H1 (cell line): ENCODE results near the gene MNX1. TPM values are rescaled to one million over a fixed set of nuclear protein-coding genes. Genes with fewer than 3 reads are reported as not detected.

Source experiments
- CTCF ChIA-PET: fragments of 300-600 bp; sonication (Branson Sonifier 250); formaldehyde crosslinking; loops from one replicate; lab custom pipeline; 2021; ENCODE audit not compliant: partially characterized antibody; lab: Charles Lee
- POLR2A ChIA-PET: fragments of 300-600 bp; sonication (Branson Sonifier 250); formaldehyde crosslinking; loops from one replicate; lab custom pipeline; 2021; ENCODE audit warnings: inconsistent platforms; ENCODE audit not compliant: partially characterized antibody; lab: Charles Lee
- DNase-seq, 2 experiments: peaks; one replicate each; pipeline versions ENCODE4 v3.0.0 to v3.0.0-alpha.2; 2010 to 2022; ENCODE audit warnings: low spot score in 2 of 2, low read depth in 1 of 2, mixed read lengths in 1 of 2
- FAIRE-seq: peaks from 2 replicates; lab custom pipeline; 2011; peaks lifted over from hg19 to GRCh38; lab: Jason Lieb, UNC
- H2AFZ ChIP-seq: 2 replicates; pipeline ENCODE4 v1.8.1; 2012; ENCODE audit warnings: low read length, inconsistent platforms
- H2AK5ac ChIP-seq: 2 replicates; pipeline ENCODE4 v1.6.1; 2013; ENCODE audit warnings: low read depth, low read length
- H2BK120ac ChIP-seq: replicated peaks from 2 replicates; pipeline ENCODE3; 2013; ENCODE audit warnings: low read depth, low read length, inconsistent platforms
- H2BK12ac ChIP-seq: 2 replicates; pipeline ENCODE4 v1.6.1; 2013; ENCODE audit warnings: low read depth, low read length
- H2BK15ac ChIP-seq: 2 replicates; pipeline ENCODE4 v1.6.1; 2013; ENCODE audit warnings: low read length
- H2BK20ac ChIP-seq: 2 replicates; pipeline ENCODE4 v1.6.1; 2013; ENCODE audit warnings: low read length
- H2BK5ac ChIP-seq: 2 replicates; pipeline ENCODE4 v1.6.1; 2013; ENCODE audit warnings: low read depth, low read length
- H3K14ac ChIP-seq: 2 replicates; pipeline ENCODE4 v1.6.1; 2013; ENCODE audit warnings: inconsistent platforms; ENCODE audit not compliant: insufficient read length
- H3K18ac ChIP-seq: 2 replicates; pipeline ENCODE4 v1.6.1; 2013; ENCODE audit warnings: low read length; ENCODE audit errors: extremely low read depth
- H3K23ac ChIP-seq: 2 replicates; pipeline ENCODE4 v1.6.1; 2013; ENCODE audit warnings: inconsistent platforms; ENCODE audit not compliant: insufficient read length
- H3K23me2 ChIP-seq: 2 replicates; pipeline ENCODE4 v1.6.1; 2013; ENCODE audit warnings: low read depth, low read length
- H3K27ac ChIP-seq: 2 replicates; pipeline ENCODE4 v1.6.1; 2011; ENCODE audit warnings: low read depth, low read length, inconsistent platforms
- H3K27me3 ChIP-seq, 4 experiments: replicated peaks in 1 of 4; 1 replicate in 1 of 4; 2 replicates in 3 of 4; pipeline versions ENCODE4 v1.6.1 to v1.8.1; 2011 to 2013; ENCODE audit warnings: low read length in 3 of 4, mild to moderate bottlenecking in 3 of 4, inconsistent platforms in 2 of 4, mixed read lengths in 2 of 4, moderate library complexity in 1 of 4; ENCODE audit not compliant: control insufficient read depth in 3 of 4, insufficient read depth in 3 of 4; ENCODE audit errors: extremely low read depth in 1 of 4
- H3K36me3 ChIP-seq, 4 experiments: 2 replicates each; pipeline versions ENCODE4 v1.6.1 to v1.8.1; 2011 to 2013; ENCODE audit warnings: mild to moderate bottlenecking in 4 of 4, low read length in 3 of 4, moderate library complexity in 2 of 4, control low read depth in 1 of 4, inconsistent platforms in 1 of 4; ENCODE audit not compliant: insufficient read depth in 4 of 4, control insufficient read depth in 2 of 4
- H3K4ac ChIP-seq: replicated peaks from 2 replicates; pipeline ENCODE3; 2013; ENCODE audit warnings: low read length, low read depth, mixed read lengths, inconsistent platforms; ENCODE audit not compliant: insufficient read length
- H3K4me1 ChIP-seq, 4 experiments: replicated peaks in 1 of 4; 1 replicate in 1 of 4; 2 replicates in 3 of 4; pipeline versions ENCODE4 v1.6.1 to v1.8.1; 2011 to 2013; ENCODE audit warnings: low read length in 3 of 4, inconsistent platforms in 2 of 4, mixed read lengths in 1 of 4; ENCODE audit not compliant: insufficient read depth in 4 of 4, control insufficient read depth in 3 of 4
- H3K4me2 ChIP-seq, 2 experiments: 2 replicates each; pipeline versions ENCODE4 v1.6.1 to v1.8.1; 2011 to 2013; ENCODE audit warnings: low read depth in 2 of 2, low read length in 2 of 2, control low read depth in 1 of 2, inconsistent platforms in 1 of 2, mild to moderate bottlenecking in 1 of 2; ENCODE audit not compliant: insufficient read depth in 1 of 2
- H3K4me3 ChIP-seq, 4 experiments: fragments of 200-600, 300-600 bp in 1 of 4; sonication (generic), shearing (Covaris generic), sonication (Bioruptor Twin) in 1 of 4; 2 replicates each; pipeline versions ENCODE4 v1.5.1 to v1.8.1; 2011 to 2016; ENCODE audit warnings: low read length in 4 of 4, low read depth in 3 of 4, control low read depth in 2 of 4, inconsistent platforms in 2 of 4, mild to moderate bottlenecking in 2 of 4, mixed read lengths in 1 of 4, moderate library complexity in 1 of 4; ENCODE audit not compliant: insufficient read depth in 2 of 4; ENCODE audit errors: extremely low read depth in 1 of 4
- H3K56ac ChIP-seq: replicated peaks from 2 replicates; pipeline ENCODE3; 2013; ENCODE audit warnings: low read depth, mild to moderate bottlenecking, mixed read lengths, low read length, inconsistent platforms; ENCODE audit not compliant: insufficient read length
- H3K79me1 ChIP-seq: 2 replicates; pipeline ENCODE4 v1.6.1; 2013; ENCODE audit warnings: low read depth, low read length, control low read depth
- H3K79me2 ChIP-seq, 2 experiments: 2 replicates each; pipeline versions ENCODE4 v1.6.1 to v1.8.1; 2012 to 2013; ENCODE audit warnings: low read length in 2 of 2, mild to moderate bottlenecking in 2 of 2, inconsistent platforms in 1 of 2; ENCODE audit not compliant: insufficient read depth in 2 of 2, control insufficient read depth in 1 of 2
- H3K9ac ChIP-seq, 4 experiments: replicated peaks in 1 of 4; 1 replicate in 1 of 4; 2 replicates in 3 of 4; pipeline versions ENCODE4 v1.6.1 to v1.8.1; 2011 to 2013; ENCODE audit warnings: low read depth in 3 of 4, low read length in 3 of 4, control low read depth in 2 of 4, mild to moderate bottlenecking in 2 of 4, moderate library complexity in 2 of 4, inconsistent platforms in 1 of 4; ENCODE audit errors: extremely low read depth in 1 of 4
- H3K9me3 ChIP-seq, 2 experiments: 2 replicates each; pipeline versions ENCODE4 v1.6.1 to v1.8.1; 2012 to 2013; ENCODE audit warnings: mild to moderate bottlenecking in 2 of 2, moderate library complexity in 2 of 2, control low read depth in 1 of 2, inconsistent platforms in 1 of 2, low read depth in 1 of 2, low read length in 1 of 2, mixed read lengths in 1 of 2; ENCODE audit not compliant: insufficient read depth in 2 of 2
- H4K20me1 ChIP-seq, 2 experiments: replicated peaks in 1 of 2; 2 replicates each; pipeline versions ENCODE3 to v1.8.1; 2011 to 2013; ENCODE audit warnings: inconsistent platforms in 2 of 2, low read length in 2 of 2, mild to moderate bottlenecking in 1 of 2; ENCODE audit not compliant: insufficient read depth in 2 of 2, control insufficient read depth in 1 of 2
- H4K5ac ChIP-seq: 2 replicates; pipeline ENCODE4 v1.6.1; 2013; ENCODE audit warnings: low read length, low read depth, mixed read lengths, inconsistent platforms; ENCODE audit not compliant: insufficient read length
- H4K8ac ChIP-seq: 2 replicates; pipeline ENCODE4 v1.8.0; 2013; ENCODE audit warnings: mild to moderate bottlenecking, moderate library complexity, low read length, inconsistent platforms; ENCODE audit not compliant: insufficient read depth; ENCODE audit errors: extremely low read depth
- H4K91ac ChIP-seq: replicated peaks from 2 replicates; pipeline ENCODE3; 2013; ENCODE audit warnings: low read length, mixed read lengths, inconsistent platforms; ENCODE audit not compliant: insufficient read length
- WGBS, 2 experiments: shearing (Covaris generic) in 1 of 2; methylation state at CpG; one replicate each; pipeline versions ENCODE4 v1.1.6 to v1.1.7; 2013 to 2015; ENCODE audit warnings: low lambda C conversion rate in 2 of 2, mixed read lengths in 2 of 2, inconsistent platforms in 1 of 2, low coverage in 1 of 2, missing lambda C conversion rate in 1 of 2; ENCODE audit not compliant: insufficient replicate concordance in 2 of 2, insufficient coverage in 1 of 2, insufficient read length in 1 of 2; ENCODE audit errors: extremely low coverage in 1 of 2, missing lambda C conversion rate in 1 of 2; 5-methylcytosine and 5-hydroxymethylcytosine counted together
- polyA plus RNA-seq, 7 experiments: library from polyadenylated mRNA; depleted of rRNA in 3 of 7; stranded (reverse) in 5 of 7; unstranded in 2 of 7; fragments of >200 nt in 5 of 7; fragments of 200-250 nt in 2 of 7; gene quantifications; 1 replicate in 5 of 7; 2 replicates in 1 of 7; 4 replicates in 1 of 7; pipeline versions ENCODE4 v1.2.1 to v1.2.3, GENCODE V29; 2011 to 2013; ENCODE audit warnings: missing spikeins in 2 of 7, mixed read lengths in 2 of 7
- total RNA-seq: library from RNA; stranded (reverse); fragmentation: NEBNext Ultra II Directional; extraction: Animal tissue kit (Norgen Biotek cat#: 25700); gene quantifications from 2 replicates; pipeline ENCODE4 v1.2.1, GENCODE V29; 2021

MNX1 gene
- total and polyA plus RNA-seq, 2 of the 8 experiments (the other 6 are each of a cell fraction or from before 2014, with no cell fraction given), result 0.39 TPM; not detected in 1

- no peak overlapping the region for H2BK20ac ChIP-seq
- ChIA-PET POLR2A (interaction anchor here (2.0 kb wide), 1 partner anchor 10 kb away, joined by 5 read pairs; no protein-coding TSS in a partner anchor), CTCF (interaction anchor here (1.2 to 2.4 kb wide), 3 partner anchors 11 to 20 kb away, joined by 3 to 7 read pairs (median 4); no protein-coding TSS in a partner anchor)
- H2AFZ ChIP-seq, result no peak overlapping the region
- H3K4me2 ChIP-seq, result peak overlapping the region; percentile 34 to 62
- peaks cover 3 to 34% (median 11%) of the 10 kb centered on the region in 4 experiments; a peak in 6 of 7 replicates for H3K4me1 ChIP-seq
- H4K5ac ChIP-seq, result no peak overlapping the region
- DNase-seq, result no peak
- no peak overlapping the region for H3K4ac ChIP-seq
- H3K18ac ChIP-seq, result no peak overlapping the region
- no peaks in the 10 kb centered on the region for H3K79me1 ChIP-seq
- peaks cover 21 to 26% of the 10 kb centered on the region in 2 experiments for H4K20me1 ChIP-seq
- no peak overlapping the region for H3K14ac ChIP-seq
- no peak overlapping the region for H2BK12ac ChIP-seq
- 2% methylated on average over 6 of the region's 6 CpGs; no CpG with 5 or more reads in 1 of the 2 experiments for WGBS, 2 experiments
- no peak overlapping the region for H3K27ac ChIP-seq
- H3K23ac ChIP-seq, result no peak overlapping the region
- peaks cover 2% of the 10 kb centered on the region; the same call in 1 of the 2 replicates for H3K23me2 ChIP-seq
- no peak overlapping the region for H2BK5ac ChIP-seq
- H4K8ac ChIP-seq, result no peak overlapping the region
- no peaks in the 10 kb centered on the region for H3K9me3 ChIP-seq
- H3K27me3 ChIP-seq, result peaks cover 93 to 100% (median 99%) of the 10 kb centered on the region in 4 experiments
- no peak overlapping the region for H2AK5ac ChIP-seq
- FAIRE-seq, result no peak
- H2BK120ac ChIP-seq, result no peak overlapping the region
- peak overlapping the region in 3 of 4 experiments; percentile 8 to 48 (median 14); a peak in 4 of 8 replicates for H3K4me3 ChIP-seq
- H4K91ac ChIP-seq, result no peak overlapping the region
- H3K79me2 ChIP-seq, result no peaks in the 10 kb centered on the region
- no peak overlapping the region for H2BK15ac ChIP-seq
- H3K36me3 ChIP-seq, result peaks cover 0 to 8% (median 0%) of the 10 kb centered on the region in 4 experiments; a peak in 1 of 8 replicates
- H3K56ac ChIP-seq, result no peak overlapping the region
- H3K9ac ChIP-seq, result no peak overlapping the region
Measured at GRCh38 chr7:157003445-157003755, 7.1 kb downstream of the MNX1 start.
